ENCODE data around the gene RCOR3. TPM values are rescaled to one million over a fixed set of nuclear protein-coding genes. Genes with fewer than 3 reads are reported as not detected.

Gene RCOR3
- total RNA-seq, 4 donors from 2014 or later, result 40.4 to 57.1 (median 55.4) TPM

GRCh38 chr1:211332036-211332616, 73.0 kb downstream of the RCOR3 start:
- peaks cover 0 to 75% (median 27%) of the 10 kb centered on the region in 4 donors for H3K4me1 ChIP-seq
- H3K36me3 ChIP-seq, result no peaks in the 10 kb centered on the region
- H3K4me3 ChIP-seq, result no peak overlapping the region
- DNase-seq (ENCODE audit: low spot score in 2 of 2), result no peak
- 32 to 36% methylated on average over 3 of the region's 3 CpGs for WGBS, 2 donors
- no peak overlapping the region for H3K27ac ChIP-seq
- H3K27me3 ChIP-seq, result no peaks in the 10 kb centered on the region
- TF ChIP-seq EP300 (IDR thresholded peaks at IDR 0.05) (no peak), CTCF (IDR thresholded peaks at IDR 0.05) (no peak), POLR2A (IDR thresholded peaks at IDR 0.05) (no peak)
- H3K9me3 ChIP-seq, result no peaks in the 10 kb centered on the region

- Histone ChIP-seq H3K36me3 (no peaks in the 10 kb centered on the region), H3K4me3 (no peak overlapping the region), H3K9me3 (no peaks in the 10 kb centered on the region), H3K27ac (no peak overlapping the region), H3K4me1 (peaks cover 0 to 77% (median 23%) of the 10 kb centered on the region in 4 donors), H3K27me3 (no peaks in the 10 kb centered on the region)
- WGBS, 2 donors, result 81 to 82% methylated on average over 2 of the region's 2 CpGs
- TF ChIP-seq POLR2A (IDR thresholded peaks at IDR 0.05), result no peak
- no peak for TF ChIP-seq CTCF (IDR thresholded peaks at IDR 0.05)
- no peak for DNase-seq (ENCODE audit: low spot score in 2 of 2)
Measured at GRCh38 chr1:211332830-211333229, 73.7 kb downstream of the RCOR3 start.

GRCh38 chr1:211333906-211334305, 74.7 kb downstream of the RCOR3 start:
- Histone ChIP-seq H3K4me3 (no peak overlapping the region), H3K27ac (no peak overlapping the region), H3K27me3 (no peaks in the 10 kb centered on the region), H3K36me3 (no peaks in the 10 kb centered on the region), H3K4me1 (peaks cover 0 to 70% (median 15%) of the 10 kb centered on the region in 4 donors), H3K9me3 (no peaks in the 10 kb centered on the region)
- TF ChIP-seq CTCF (IDR thresholded peaks at IDR 0.05), result no peak
- TF ChIP-seq EP300 (IDR thresholded peaks at IDR 0.05), result no peak
- no peak for TF ChIP-seq POLR2A (IDR thresholded peaks at IDR 0.05)
- WGBS, 2 donors, result 61 to 76% methylated on average over 1 of the region's 1 CpG
- no peak for DNase-seq (ENCODE audit: low spot score in 2 of 2)

GRCh38 chr1:211334986-211335385, 75.8 kb downstream of the RCOR3 start:
- TF ChIP-seq EP300 (IDR thresholded peaks at IDR 0.05), result no peak
- TF ChIP-seq POLR2A (IDR thresholded peaks at IDR 0.05), result no peak
- TF ChIP-seq CTCF (IDR thresholded peaks at IDR 0.05), result no peak
- H3K4me1 ChIP-seq, result peaks cover 0 to 72% (median 15%) of the 10 kb centered on the region in 4 donors
- H3K27me3 ChIP-seq, result no peaks in the 10 kb centered on the region
- whole genome bisulfite sequencing, 2 donors, result 81 to 87% methylated on average over 4 of the region's 4 CpGs
- H3K27ac ChIP-seq, result peak overlapping the region in 1 of 4 donors; percentile 56
- DNase-seq (ENCODE audit: low spot score in 2 of 2), result no peak
- H3K4me3 ChIP-seq, result no peak overlapping the region
- H3K9me3 ChIP-seq, result no peaks in the 10 kb centered on the region
- no peaks in the 10 kb centered on the region for H3K36me3 ChIP-seq

GRCh38 chr1:211335522-211336157, 76.5 kb downstream of the RCOR3 start:
- no peak for DNase-seq (ENCODE audit: low spot score in 2 of 2)
- Histone ChIP-seq H3K9me3 (no peaks in the 10 kb centered on the region), H3K36me3 (no peaks in the 10 kb centered on the region), H3K27me3 (no peaks in the 10 kb centered on the region), H3K27ac (peak overlapping the region in 1 of 4 donors; percentile 56), H3K4me1 (peaks cover 0 to 71% (median 15%) of the 10 kb centered on the region in 4 donors), H3K4me3 (no peak overlapping the region)
- WGBS, 2 donors, result 75% methylated on average over 3 of the region's 3 CpGs
- TF ChIP-seq CTCF (IDR thresholded peaks at IDR 0.05) (no peak), POLR2A (IDR thresholded peaks at IDR 0.05) (no peak), EP300 (IDR thresholded peaks at IDR 0.05) (no peak)

All from tibial nerve (tissue), 4 donors.